Iris pigment epithelial cell (primary cell): ENCODE results near the gene CBY3.
A peak's percentile ranks its signal among the peaks of the same experiment; 100 is the strongest.
"Not testable (repeated sequence)": the region's sequence is repeated elsewhere in the genome, so short reads cannot be mapped to it uniquely, and the experiment has no call there.

Experiments
- DNase-seq: peaks from one replicate; pipeline ENCODE4 v3.0.0-alpha.2; 2011; ENCODE audit warnings: low read depth

The CBY3 gene

DNA sequence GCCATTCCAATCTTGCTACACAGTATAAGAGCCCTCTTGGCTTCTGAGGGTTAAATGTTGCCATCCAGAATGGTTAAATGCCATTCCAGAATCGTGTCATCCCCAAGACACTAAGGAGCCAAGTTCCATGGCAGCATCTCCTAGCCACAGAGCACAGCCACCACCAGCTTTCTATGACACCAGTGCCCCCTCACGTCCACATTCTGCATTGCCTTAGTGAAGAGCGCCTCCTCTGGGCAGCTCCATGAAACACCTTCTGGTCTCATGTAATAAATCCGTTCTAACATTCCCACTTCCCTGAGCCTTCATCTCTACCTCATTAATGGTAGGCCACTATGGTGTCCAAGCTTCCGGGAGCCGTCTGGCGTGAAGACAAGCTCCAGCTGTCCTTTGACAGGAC, 12.4 kb downstream of the CBY3 start:
- DNase-seq = peak; percentile 67

DNA sequence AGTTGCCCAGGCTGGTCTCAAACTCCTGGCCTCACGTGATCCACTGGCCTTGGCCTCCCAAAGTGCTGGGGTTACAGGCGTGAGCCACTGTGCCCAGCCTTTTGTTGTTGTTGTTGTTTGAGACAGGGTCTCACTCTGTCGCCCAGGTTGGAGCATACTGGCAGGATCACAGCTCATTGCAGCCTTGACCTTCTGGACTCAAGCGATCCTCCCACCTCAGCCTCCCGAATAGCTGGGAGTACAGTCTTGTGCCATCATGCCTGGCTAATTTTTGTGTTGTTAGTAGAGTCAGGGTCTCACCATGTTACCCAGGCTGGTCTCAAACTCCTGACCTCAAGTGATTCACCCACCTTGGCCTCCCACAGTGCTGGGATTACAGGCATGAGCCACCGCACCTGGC, 19.2 kb downstream of the CBY3 start:
- not testable (repeated sequence) for DNase-seq

DNA sequence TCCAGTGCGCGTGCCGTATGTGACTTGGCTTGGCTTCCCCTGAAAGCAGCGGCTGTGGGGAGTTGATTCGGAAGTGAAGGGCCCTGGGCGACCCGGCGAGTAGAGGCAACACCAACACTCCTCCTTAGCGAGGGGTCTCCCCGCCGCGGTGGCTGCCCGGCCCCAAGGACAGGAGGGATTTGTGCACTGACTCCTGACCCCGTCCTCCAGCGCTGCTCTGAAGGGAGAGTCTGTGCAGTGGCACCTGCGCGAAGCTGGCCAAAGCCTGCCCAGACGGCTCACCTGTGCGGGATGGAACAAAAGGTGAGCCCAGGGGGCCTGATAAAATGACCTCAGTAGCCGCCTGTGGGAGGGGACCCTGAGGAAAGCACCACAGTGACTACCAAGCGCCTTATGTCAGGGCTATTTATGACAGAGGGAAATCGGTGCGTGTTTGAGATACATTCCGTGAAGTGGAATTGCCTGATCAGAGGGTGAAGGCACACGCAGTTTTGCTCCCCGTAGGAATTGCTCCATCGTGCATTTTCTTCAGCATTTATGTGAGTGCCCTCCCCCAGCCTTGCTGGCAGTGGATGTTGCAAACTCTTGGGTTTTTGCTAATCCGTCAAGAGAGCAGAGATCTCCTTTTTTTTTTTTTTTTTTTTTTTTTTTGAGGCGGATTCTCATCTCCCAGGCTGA, 22.5 kb downstream of the CBY3 start:
- DNase-seq = peak; percentile 75

DNA sequence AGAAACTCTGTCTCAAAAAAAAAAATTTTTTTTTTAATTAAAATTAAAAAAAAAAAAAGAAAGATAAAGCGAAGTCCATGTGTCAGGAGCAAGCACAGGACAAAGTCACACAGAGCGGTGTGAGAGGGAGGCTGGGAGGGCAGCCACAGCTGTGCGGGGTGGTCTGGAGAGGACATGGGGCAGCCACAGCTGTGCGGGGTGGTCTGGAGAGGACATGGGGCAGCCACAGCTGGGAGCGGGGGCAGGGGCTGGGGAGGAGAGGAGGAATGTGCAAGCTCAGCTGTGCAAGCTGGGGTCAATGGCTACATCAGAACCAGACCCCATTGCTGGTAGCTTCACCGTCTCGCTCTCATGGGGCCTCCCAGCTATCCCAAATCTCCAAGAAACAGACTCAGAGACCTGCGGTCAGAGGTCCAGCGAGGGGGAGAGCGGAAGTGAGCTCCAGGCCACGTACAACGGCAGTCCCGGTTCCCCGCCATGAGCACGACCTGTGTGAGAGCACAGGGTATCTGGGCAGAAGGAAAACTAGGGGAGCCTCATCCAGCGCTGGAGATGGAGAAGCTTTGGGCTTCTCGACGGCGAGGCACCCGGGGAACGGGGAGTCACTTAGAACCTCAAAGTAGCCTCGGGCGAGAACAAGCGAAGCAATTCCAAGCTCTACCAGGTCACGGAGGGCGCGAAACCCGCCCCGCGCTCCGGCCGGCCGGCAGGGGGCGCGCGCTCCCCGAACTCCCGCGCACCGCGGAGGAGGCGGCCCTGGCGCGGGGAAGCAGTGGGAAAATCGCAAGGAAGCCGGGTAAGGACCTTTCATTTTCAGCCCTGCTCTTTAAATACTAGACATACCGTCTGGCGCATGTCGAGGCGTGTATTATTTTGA, 23.3 kb downstream of the CBY3 start:
- not testable (repeated sequence) for DNase-seq

DNA sequence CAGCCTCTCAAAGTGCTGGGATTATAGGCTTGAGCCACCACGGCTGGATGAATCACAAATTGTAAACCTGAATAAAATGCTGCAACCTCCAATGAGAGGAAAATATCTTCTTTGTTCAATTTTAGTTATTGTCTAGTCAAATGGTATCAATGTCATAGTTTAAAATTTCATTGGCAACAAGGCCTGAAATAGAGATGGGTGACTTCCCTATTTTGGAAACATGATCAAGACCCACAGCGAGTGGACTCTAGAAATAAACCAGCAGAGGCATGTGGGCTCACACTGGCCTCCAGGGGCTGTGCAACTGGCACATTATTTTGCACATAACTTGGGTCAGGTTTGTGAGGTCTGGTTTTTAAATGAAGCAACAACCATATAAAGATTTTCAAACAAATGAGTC, 27.7 kb downstream of the CBY3 start:
- DNase-seq = not testable (repeated sequence)

DNA sequence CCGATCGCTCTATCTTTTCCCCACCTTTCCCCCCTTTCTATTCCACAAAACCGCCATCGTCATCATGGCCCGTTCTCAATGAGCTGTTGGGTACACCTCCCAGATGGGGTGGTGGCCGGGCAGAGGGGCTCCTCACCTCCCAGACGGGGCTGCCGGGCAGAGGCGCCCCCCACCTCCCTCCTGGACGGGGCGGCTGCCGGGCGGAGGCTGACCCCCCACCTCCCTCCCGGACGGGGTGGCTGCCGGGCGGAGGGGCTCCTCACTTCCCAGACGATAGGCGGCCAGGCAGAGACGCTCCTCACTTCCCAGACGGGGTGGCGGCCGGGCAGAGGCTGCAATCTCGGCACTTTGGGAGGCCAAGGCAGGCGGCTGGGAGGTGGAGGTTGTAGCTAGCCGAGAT, 30.6 kb downstream of the CBY3 start:
- DNase-seq = not testable (repeated sequence)

DNA sequence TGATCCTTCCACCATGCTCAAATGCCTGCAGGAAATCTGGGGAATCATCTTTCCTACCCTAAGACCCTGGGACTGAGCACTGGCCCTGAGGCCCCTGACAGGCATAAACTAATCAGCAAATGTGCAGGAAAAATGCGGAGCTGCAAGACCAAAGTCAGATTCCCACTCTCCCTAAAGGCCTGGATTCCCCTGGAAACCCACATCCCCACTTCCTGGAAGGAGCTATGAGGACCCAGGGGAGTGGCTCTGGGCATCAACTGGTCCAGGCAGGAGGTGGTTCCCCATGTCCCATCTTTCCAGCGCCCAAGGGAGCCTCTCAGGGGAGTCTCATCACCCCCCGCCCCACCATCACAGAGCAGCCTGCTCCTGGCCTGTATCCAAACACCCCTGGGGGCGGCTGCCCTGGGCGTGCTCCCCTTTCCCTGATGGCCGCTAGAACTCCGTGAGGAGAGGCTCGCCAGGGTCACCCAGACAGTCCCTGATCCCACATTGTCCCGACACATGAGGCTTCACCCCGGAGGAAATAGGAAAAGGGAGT, 31.6 kb downstream of the CBY3 start:
- not testable (repeated sequence) for DNase-seq

DNA sequence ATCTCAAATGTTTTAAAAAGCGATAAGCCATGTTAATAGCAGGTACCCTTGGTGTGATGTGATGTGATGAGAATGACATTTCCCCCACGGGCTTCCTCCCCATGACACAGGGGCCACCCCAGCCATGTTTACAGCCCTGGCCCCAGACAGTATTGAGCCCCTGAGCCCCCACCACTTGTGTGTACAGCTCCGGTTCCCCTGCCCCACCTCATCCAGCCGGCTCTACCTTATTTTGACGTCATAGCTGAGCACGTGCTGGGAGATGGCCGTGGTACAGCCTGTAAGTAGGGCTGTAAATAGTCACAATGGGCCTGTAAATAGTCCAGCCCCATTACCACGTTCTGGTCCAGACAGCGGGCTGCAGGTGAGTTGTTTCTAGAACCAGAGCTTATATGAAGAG, 32.4 kb downstream of the CBY3 start:
- no peak for DNase-seq

DNA sequence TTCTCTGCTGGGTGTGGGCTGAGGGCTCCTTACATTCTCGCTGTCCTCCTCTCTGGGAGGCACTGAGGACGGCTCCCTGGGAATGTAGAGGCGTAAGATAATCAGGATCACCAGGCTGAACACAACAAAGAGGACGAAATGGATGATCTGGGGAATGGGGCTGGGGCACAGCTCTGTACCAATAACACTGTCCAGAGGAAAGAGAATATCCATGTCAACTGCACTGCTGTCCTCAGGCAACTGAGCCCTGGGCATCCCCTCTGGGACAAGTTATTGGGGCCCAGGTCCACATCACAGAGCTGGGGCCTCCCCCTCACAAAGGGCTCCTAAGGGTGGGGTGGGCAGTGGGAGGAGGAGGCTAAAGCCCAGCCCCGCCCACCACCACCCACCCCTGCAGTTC, 36.1 kb downstream of the CBY3 start:
- DNase-seq = not testable (repeated sequence)

DNA sequence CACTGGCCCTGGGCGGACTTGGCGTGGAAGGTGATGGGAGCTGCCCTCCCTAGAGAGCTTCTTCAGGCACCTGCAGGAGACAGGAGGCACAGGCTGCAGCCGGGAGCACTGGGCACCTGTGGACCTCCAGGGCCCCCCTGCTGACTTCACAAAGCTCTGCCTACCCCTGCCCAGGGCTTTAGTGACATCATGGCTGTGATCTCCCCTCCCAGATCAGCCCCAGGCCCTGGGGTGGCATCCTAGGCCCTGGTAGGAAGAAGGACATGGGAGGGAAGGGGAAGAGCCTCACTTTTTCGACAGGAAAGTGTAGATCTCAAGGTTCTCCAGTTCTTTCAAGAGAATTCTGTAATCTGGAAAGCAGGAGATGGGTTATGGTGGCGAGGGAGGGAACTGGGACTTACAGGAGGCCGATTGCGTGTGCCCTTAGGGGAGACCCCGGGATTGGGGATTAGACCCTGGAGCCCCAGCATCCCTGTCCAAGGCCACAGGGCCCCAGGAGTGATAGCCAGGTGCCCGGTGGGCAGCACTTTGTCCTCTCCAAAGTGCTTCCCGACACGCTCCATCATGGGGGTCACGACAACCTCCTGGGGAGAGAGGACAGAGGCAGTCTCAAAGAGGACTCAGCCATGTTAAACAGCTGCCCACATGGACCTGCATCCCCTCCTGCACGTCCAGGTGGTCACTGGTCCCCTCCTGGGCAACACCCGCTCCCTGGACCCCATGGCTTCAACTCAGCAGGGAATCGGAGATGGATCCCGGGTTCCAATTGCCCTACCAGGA, 37.5 kb downstream of the CBY3 start:
- not testable (repeated sequence) for DNase-seq

DNA sequence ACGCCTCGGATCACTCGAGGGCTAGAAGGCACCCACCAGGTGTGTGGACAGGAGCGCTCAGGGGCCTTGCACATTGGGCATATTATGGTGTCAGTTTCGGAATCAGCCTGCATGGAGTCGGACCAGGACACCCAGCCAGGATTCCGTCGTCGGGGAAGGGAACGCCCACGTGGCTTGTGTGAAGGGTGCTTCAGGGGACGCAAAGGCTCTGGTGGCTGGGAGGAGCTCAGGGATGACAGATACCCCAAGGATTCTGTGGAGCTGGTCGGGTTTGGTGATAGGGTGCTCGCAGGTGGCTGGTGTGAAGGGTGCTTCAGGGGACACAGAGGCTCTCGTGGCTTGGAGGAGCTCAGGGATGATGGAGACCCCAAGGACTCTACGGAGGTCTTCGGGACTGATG, 38.2 kb downstream of the CBY3 start:
- DNase-seq = not testable (repeated sequence)

DNA sequence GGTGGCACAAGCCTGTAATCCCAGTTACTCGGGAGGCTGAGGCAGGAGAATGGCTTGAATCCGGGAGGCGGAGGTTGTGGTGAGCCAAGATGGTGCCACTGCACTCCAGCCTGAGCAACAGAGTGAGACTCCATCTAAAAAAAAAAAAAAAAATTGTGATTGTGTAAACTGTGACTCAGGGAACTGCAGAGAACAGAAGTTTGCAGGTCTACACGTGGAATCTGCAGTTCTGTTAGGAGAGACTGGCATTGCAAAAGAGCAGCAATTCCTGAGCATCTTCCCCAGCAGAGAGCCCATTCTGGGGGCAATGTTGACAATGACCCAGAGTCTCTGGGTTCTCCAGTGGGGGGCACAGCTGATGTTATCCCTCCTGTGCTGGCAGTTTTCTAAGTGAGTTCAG, 39.1 kb downstream of the CBY3 start:
- not testable (repeated sequence) for DNase-seq

DNA sequence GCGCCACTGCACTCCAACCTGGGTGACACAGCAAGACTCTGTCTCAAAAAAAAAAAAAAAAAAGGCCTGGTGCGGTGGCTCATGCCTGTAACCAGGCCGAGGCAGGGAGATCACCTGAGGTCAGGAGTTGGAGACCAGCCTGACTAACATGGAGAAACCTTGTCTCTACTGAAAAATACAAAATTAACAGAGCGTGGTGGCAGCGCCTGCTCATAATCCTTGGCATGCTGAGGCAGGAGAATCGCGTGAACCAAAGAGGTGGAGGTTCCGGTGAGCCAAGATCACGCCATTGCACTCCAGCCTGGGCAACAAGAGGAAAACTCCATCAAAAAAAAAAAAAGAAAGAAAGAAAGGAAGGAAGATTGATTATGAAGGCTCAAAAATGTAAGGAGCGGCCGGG, 41.5 kb downstream of the CBY3 start:
- not testable (repeated sequence) for DNase-seq

DNA sequence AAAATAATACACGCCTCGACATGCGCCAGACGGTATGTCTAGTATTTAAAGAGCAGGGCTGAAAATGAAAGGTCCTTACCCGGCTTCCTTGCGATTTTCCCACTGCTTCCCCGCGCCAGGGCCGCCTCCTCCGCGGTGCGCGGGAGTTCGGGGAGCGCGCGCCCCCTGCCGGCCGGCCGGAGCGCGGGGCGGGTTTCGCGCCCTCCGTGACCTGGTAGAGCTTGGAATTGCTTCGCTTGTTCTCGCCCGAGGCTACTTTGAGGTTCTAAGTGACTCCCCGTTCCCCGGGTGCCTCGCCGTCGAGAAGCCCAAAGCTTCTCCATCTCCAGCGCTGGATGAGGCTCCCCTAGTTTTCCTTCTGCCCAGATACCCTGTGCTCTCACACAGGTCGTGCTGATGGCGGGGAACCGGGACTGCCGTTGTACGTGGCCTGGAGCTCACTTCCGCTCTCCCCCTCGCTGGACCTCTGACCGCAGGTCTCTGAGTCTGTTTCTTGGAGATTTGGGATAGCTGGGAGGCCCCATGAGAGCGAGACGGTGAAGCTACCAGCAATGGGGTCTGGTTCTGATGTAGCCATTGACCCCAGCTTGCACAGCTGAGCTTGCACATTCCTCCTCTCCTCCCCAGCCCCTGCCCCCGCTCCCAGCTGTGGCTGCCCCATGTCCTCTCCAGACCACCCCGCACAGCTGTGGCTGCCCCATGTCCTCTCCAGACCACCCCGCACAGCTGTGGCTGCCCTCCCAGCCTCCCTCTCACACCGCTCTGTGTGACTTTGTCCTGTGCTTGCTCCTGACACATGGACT, 46.3 kb downstream of the CBY3 start:
- not testable (repeated sequence) for DNase-seq

DNA sequence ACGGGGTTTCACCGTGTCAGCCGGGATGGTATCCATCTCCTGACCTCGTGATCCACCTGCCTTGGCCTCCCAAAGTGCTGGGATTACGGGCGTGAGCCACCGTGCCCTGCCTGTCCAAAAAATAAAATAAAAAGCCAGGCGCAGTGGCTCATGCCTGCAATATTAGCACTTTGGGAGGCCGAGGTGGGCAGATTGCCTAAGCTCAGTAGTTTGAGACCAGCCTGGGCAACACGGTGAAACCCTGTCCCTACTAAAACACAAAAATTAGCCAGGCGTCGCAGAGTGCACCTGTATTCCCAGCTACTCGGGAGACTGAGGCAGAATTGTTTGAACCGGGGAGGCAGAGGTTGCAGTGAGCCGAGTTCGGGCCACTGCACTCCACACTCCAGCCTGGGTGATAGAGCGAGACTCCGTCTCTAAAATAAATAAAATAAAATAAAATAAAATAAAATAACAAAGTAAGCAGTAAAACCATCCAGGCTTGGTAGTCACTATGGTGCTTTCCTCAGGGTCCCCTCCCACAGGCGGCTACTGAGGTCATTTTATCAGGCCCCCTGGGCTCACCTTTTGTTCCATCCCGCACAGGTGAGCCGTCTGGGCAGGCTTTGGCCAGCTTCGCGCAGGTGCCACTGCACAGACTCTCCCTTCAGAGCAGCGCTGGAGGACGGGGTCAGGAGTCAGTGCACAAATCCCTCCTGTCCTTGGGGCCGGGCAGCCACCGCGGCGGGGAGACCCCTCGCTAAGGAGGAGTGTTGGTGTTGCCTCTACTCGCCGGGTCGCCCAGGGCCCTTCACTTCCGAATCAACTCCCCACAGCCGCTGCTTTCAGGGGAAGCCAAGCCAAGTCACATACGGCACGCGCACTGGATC, 47.1 kb downstream of the CBY3 start:
- not testable (repeated sequence) for DNase-seq
